Glutamatergic neuron (in vitro differentiated cells): ENCODE data around the gene SRPK2. TPM values are rescaled to one million over a fixed set of nuclear protein-coding genes. Genes with fewer than 3 reads are reported as not detected.
A peak's percentile ranks its signal among the peaks of the same experiment; 100 is the strongest.

Source experiments
- DNase-seq: peaks from one replicate; pipeline ENCODE4 v3.0.0; 2022
- H3K27ac Mint-ChIP-seq: one replicate; pipeline ENCODE4 v1.8.0; 2020; ENCODE audit warnings: mild to moderate bottlenecking, mixed read lengths, inconsistent platforms; ENCODE audit not compliant: unreplicated experiment
- H3K27me3 Mint-ChIP-seq: one replicate; pipeline ENCODE4 v1.8.0; 2020; ENCODE audit warnings: mild to moderate bottlenecking, moderate library complexity, mixed read lengths, inconsistent platforms; ENCODE audit not compliant: unreplicated experiment
- H3K36me3 Mint-ChIP-seq: one replicate; pipeline ENCODE4 v1.8.0; 2020; ENCODE audit warnings: mild to moderate bottlenecking, mixed read lengths, inconsistent platforms; ENCODE audit not compliant: unreplicated experiment
- H3K4me1 Mint-ChIP-seq: one replicate; pipeline ENCODE4 v1.8.0; 2020; ENCODE audit warnings: mild to moderate bottlenecking, low read depth, mixed read lengths, inconsistent platforms; ENCODE audit not compliant: unreplicated experiment
- H3K4me3 Mint-ChIP-seq: one replicate; pipeline ENCODE4 v1.8.0; 2020; ENCODE audit warnings: mild to moderate bottlenecking, mixed read lengths, inconsistent platforms; ENCODE audit not compliant: unreplicated experiment
- H3K9me3 Mint-ChIP-seq: one replicate; pipeline ENCODE4 v1.8.0; 2020; ENCODE audit warnings: mild to moderate bottlenecking, moderate library complexity, mixed read lengths, inconsistent platforms; ENCODE audit not compliant: unreplicated experiment
- CTCF ChIP-seq: fragments of 200-600 bp; sonication (generic); IDR thresholded peaks from one replicate; pipeline ENCODE4 v1.5.0; 2021; ENCODE audit not compliant: partially characterized antibody, unreplicated experiment
- total RNA-seq: library from RNA; stranded (reverse); fragmentation: NEBNext Ultra II Directional; extraction: Animal tissue kit (Norgen Biotek cat#: 25700); gene quantifications from one replicate; pipeline ENCODE4 v1.2.1, GENCODE V29; 2021; ENCODE audit not compliant: unreplicated experiment

Gene SRPK2
- total RNA-seq, 1 donor from 2014 or later: 131 TPM

- H3K4me1 Mint-ChIP-seq: no peaks in the 10 kb centered on the region
- H3K27me3 Mint-ChIP-seq: no peaks in the 10 kb centered on the region
- H3K27ac Mint-ChIP-seq: no peak overlapping the region
- no peak for DNase-seq
- no peak for TF ChIP-seq CTCF
- H3K36me3 Mint-ChIP-seq: no peaks in the 10 kb centered on the region
- no peaks in the 10 kb centered on the region for H3K9me3 Mint-ChIP-seq
- H3K4me3 Mint-ChIP-seq: no peak overlapping the region
These were observed 13.7 kb upstream of the SRPK2 start for GRCh38 chr7:105402221-105403095.

DNA sequence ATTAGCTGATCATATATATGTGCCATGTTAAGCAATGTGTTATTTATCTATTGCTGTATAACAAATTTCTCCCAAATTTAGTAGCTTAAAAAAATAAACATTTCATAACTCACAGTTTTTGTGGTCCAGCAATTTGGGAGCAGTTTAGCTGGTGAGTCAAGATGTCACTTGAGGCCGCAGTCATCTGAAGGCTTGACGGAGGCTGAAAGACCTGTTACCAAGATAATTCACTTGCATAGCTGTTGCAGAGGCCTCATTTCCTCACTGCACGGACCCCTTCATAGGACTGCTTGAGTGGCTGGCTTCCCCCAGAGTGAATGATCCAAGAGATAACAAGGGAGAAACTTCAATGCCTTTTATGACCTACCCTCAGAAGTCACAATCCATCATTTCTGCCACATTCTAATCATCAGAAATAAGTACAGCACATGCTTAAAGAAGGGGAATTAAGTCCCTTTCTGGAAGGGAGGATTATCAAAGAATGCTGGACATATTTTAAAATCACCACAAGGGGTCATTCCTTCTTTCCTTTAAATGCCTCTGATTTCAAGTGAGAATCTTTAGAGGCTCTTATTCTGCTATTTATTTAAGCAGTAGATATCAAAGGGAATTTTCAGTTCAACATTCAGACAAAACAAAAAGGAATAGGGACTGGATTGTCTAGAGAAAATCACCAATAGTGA, 10.5 kb upstream of the SRPK2 start:
- H3K36me3 Mint-ChIP-seq: no peaks in the 10 kb centered on the region
- no peaks in the 10 kb centered on the region for H3K27me3 Mint-ChIP-seq
- TF ChIP-seq CTCF: peak; percentile 23
- no peak for DNase-seq
- H3K9me3 Mint-ChIP-seq: no peaks in the 10 kb centered on the region
- no peak overlapping the region for H3K4me3 Mint-ChIP-seq
- H3K27ac Mint-ChIP-seq: no peak overlapping the region
- no peaks in the 10 kb centered on the region for H3K4me1 Mint-ChIP-seq

DNA sequence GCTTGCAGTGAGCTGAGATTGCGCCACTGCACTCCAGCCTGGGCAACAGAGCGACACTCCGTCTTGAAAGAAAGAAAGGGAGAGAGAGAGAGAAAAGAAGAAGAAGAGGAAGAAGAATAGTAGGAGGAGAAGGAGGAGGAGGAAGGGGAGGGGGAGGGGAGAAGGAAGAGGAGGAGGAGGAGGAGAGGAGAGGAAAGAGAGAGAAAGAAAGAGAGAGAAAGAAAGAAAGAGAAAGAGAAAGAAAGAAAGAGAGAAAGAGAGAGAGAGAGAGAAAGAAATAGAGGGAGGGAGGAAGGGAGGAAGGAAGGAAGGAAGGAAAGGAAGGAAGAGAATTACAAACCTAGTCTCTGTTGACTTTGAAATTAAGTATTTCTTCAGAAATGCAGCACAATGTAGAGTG, 7.8 kb upstream of the SRPK2 start:
- Mint-ChIP-seq H3K4me3 (no peak overlapping the region), H3K27ac (no peak overlapping the region), H3K9me3 (no peaks in the 10 kb centered on the region), H3K4me1 (no peaks in the 10 kb centered on the region), H3K27me3 (no peaks in the 10 kb centered on the region), H3K36me3 (no peaks in the 10 kb centered on the region)
- DNase-seq: no peak
- TF ChIP-seq CTCF: no peak

GRCh38 chr7:105391429-105391828, 2.7 kb upstream of the SRPK2 start:
- Mint-ChIP-seq H3K27ac (no peak overlapping the region), H3K27me3 (peaks cover 9% of the 10 kb centered on the region), H3K36me3 (no peaks in the 10 kb centered on the region), H3K4me1 (peaks cover 3% of the 10 kb centered on the region), H3K4me3 (no peak overlapping the region), H3K9me3 (peaks cover 8% of the 10 kb centered on the region)
- no peak for DNase-seq
- TF ChIP-seq CTCF: no peak

- DNase-seq: no peak
- peaks cover 8% of the 10 kb centered on the region for H3K9me3 Mint-ChIP-seq
- peak overlapping the region; percentile 92 for H3K4me3 Mint-ChIP-seq
- H3K4me1 Mint-ChIP-seq: peaks cover 3% of the 10 kb centered on the region
- no peak for TF ChIP-seq CTCF
- no peak overlapping the region for H3K27ac Mint-ChIP-seq
- H3K27me3 Mint-ChIP-seq: peaks cover 9% of the 10 kb centered on the region
- H3K36me3 Mint-ChIP-seq: no peaks in the 10 kb centered on the region
These were observed 1.2 kb upstream of the SRPK2 start for GRCh38 chr7:105389889-105390288.
